HG02884 (cell line): ENCODE data around the gene FKBP1C.

Source experiments
- ATAC-seq: cut with Tn5 transposase; IDR thresholded peaks from one replicate; pipeline ENCODE4 v1.9.1; 2021; ENCODE audit warnings: mild to moderate bottlenecking, moderate library complexity; ENCODE audit not compliant: unreplicated experiment

Gene FKBP1C

GRCh38 chr6:63261820-63262219, 50.6 kb downstream of the FKBP1C start:
- ATAC-seq = no peak
